SK-N-SH (cell line): ENCODE results near the gene PEX7. TPM values are rescaled to one million over a fixed set of nuclear protein-coding genes. Genes with fewer than 3 reads are reported as not detected.

Source experiments
- CTCF ChIA-PET: fragments of 300-600, 350-600 bp; formaldehyde crosslinking; extraction: SDS; loops from one replicate; lab custom pipeline; 2021; lab: Yijun Ruan, JAX
- POLR2A ChIA-PET: fragments of 350-600 bp; sonication (Branson Sonifier 250); formaldehyde crosslinking; extraction: SDS; loops from one replicate; lab custom pipeline; 2020; ENCODE audit warnings: antibody characterized with exemption, inconsistent platforms; lab: Yijun Ruan, JAX
- DNase-seq: peaks from one replicate; pipeline ENCODE4 v3.0.0; 2012
- H2AFZ ChIP-seq: fragments of 200-600 bp; sonication (generic); 2 replicates; pipeline ENCODE4 v1.8.1; 2016; ENCODE audit warnings: antibody characterized with exemption, mild to moderate bottlenecking, low read depth
- H3F3A ChIP-seq: fragments of 200-600 bp; sonication (generic); replicated peaks from 2 replicates; pipeline ENCODE3; 2016; ENCODE audit warnings: antibody characterized with exemption, mild to moderate bottlenecking; ENCODE audit not compliant: insufficient read depth
- H3K27ac ChIP-seq, 2 experiments: fragments of 200-500 bp in 1 of 2; fragments of 200-600 bp in 1 of 2; sonication (Bioruptor generic) in 1 of 2; sonication (generic), shearing (Covaris generic) in 1 of 2; 2 replicates each; pipeline versions ENCODE4 v1.5.1 to v1.6.1; 2014 to 2016; ENCODE audit warnings: low read depth in 2 of 2, inconsistent platforms in 1 of 2, low read length in 1 of 2, mild to moderate bottlenecking in 1 of 2, mixed read lengths in 1 of 2
- H3K27me3 ChIP-seq: fragments of 200-600 bp; sonication (generic), shearing (Covaris generic); 2 replicates; pipeline ENCODE4 v1.6.1; 2016; ENCODE audit warnings: mixed run types; ENCODE audit not compliant: insufficient read depth
- H3K36me3 ChIP-seq, 2 experiments: fragments of 200-500 bp in 1 of 2; fragments of 200-600 bp in 1 of 2; sonication (Bioruptor generic) in 1 of 2; sonication (generic) in 1 of 2; replicated peaks in 1 of 2; 2 replicates each; pipeline versions ENCODE3 to v1.5.1; 2014 to 2016; ENCODE audit warnings: low read length in 1 of 2, mild to moderate bottlenecking in 1 of 2; ENCODE audit not compliant: insufficient read depth in 2 of 2, control insufficient read depth in 1 of 2
- H3K4me1 ChIP-seq, 2 experiments: fragments of 200-500 bp in 1 of 2; fragments of 200-600 bp in 1 of 2; sonication (Bioruptor generic) in 1 of 2; sonication (generic), shearing (Covaris generic) in 1 of 2; 2 replicates each; pipeline versions ENCODE4 v1.5.1 to v1.6.1; 2014 to 2016; ENCODE audit warnings: low read depth in 1 of 2, low read length in 1 of 2, mixed run types in 1 of 2; ENCODE audit not compliant: insufficient read depth in 2 of 2, control insufficient read depth in 1 of 2
- H3K4me2 ChIP-seq: fragments of 200-600 bp; sonication (generic), shearing (Covaris generic); 2 replicates; pipeline ENCODE4 v1.6.1; 2017; ENCODE audit warnings: mixed run types
- H3K4me3 ChIP-seq, 2 experiments: fragments of 200-500 bp in 1 of 2; fragments of 200-600 bp in 1 of 2; sonication (Bioruptor generic) in 1 of 2; sonication (generic), shearing (Covaris generic) in 1 of 2; 2 replicates each; pipeline versions ENCODE4 v1.5.1 to v1.8.1; 2014 to 2016; ENCODE audit warnings: low read depth in 2 of 2, inconsistent platforms in 1 of 2, low read length in 1 of 2, mild to moderate bottlenecking in 1 of 2, mixed read lengths in 1 of 2, moderate library complexity in 1 of 2
- H3K79me2 ChIP-seq: fragments of 200-600 bp; sonication (generic); 2 replicates; pipeline ENCODE4 v1.8.1; 2017; ENCODE audit warnings: mild to moderate bottlenecking; ENCODE audit not compliant: insufficient read depth
- H3K9ac ChIP-seq: fragments of 200-600 bp; sonication (generic); 2 replicates; pipeline ENCODE4 v1.6.1; 2017; ENCODE audit warnings: mixed run types
- H3K9me2 ChIP-seq: fragments of 200-600 bp; sonication (generic); 2 replicates; pipeline ENCODE4 v1.6.1; 2017; ENCODE audit warnings: mixed run types
- H3K9me3 ChIP-seq: fragments of 200-600 bp; sonication (generic); 2 replicates; pipeline ENCODE4 v1.6.1; 2017; ENCODE audit warnings: mixed run types, mild to moderate bottlenecking, moderate library complexity
- H4K20me1 ChIP-seq: fragments of 200-600 bp; sonication (generic); 2 replicates; pipeline ENCODE4 v1.6.1; 2017; ENCODE audit warnings: mild to moderate bottlenecking, mixed run types; ENCODE audit not compliant: insufficient read depth
- GABPA ChIP-seq: IDR thresholded peaks from 2 replicates; pipeline ENCODE4 v1.4.0; 2012; ENCODE audit warnings: low read depth, mild to moderate bottlenecking
- JUND ChIP-seq: IDR thresholded peaks from 2 replicates; pipeline ENCODE4 v1.4.0; 2012
- MXI1 ChIP-seq: IDR thresholded peaks from 2 replicates; pipeline ENCODE4 v1.6.1; 2012; ENCODE audit warnings: mild to moderate bottlenecking, low read depth, low read length, improper control_type of control experiment
- NRF1 ChIP-seq: IDR thresholded peaks from 2 replicates; pipeline ENCODE4 v1.6.1; 2012; ENCODE audit warnings: low read depth, mild to moderate bottlenecking, low read length
- RCOR1 ChIP-seq: fragments of 150-350 bp; IDR thresholded peaks from 2 replicates; pipeline ENCODE4 v1.6.1; 2017; ENCODE audit warnings: antibody characterized with exemption, low read length
- RFX5 ChIP-seq: IDR thresholded peaks from 2 replicates; pipeline ENCODE4 v1.6.1; 2012; ENCODE audit warnings: mild to moderate bottlenecking, improper control_type of control experiment, low read length
- RXRA ChIP-seq: IDR thresholded peaks from 2 replicates; pipeline ENCODE4 v1.4.0; 2012; ENCODE audit warnings: low read depth, mild to moderate bottlenecking, borderline replicate concordance
- WGBS: methylation state at CpG from one replicate; pipeline ENCODE4 v1.1.6; 2017; ENCODE audit warnings: low lambda C conversion rate; 5-methylcytosine and 5-hydroxymethylcytosine counted together
- polyA plus RNA-seq, 3 experiments: library from polyadenylated mRNA; depleted of rRNA; stranded (reverse); fragments of >200 nt; gene quantifications; 2 replicates each; pipeline ENCODE4 v1.2.3, GENCODE V29; 2012
- small RNA-seq, 7 experiments: library from RNA; depleted of rRNA; stranded (forward); fragments of <200 nt; gene quantifications; one replicate each; pipeline ENCODE3, GENCODE V24; 2012
- TF ChIP-seq, protein P1 (sequence below): IDR thresholded peaks from 2 replicates; pipeline ENCODE4 v1.6.1; 2012; ENCODE audit warnings: mild to moderate bottlenecking, low read depth, low read length, moderate library complexity
- TF ChIP-seq, protein P2 (sequence below): IDR thresholded peaks from 2 replicates; pipeline ENCODE4; 2012

PEX7 gene
- polyA plus RNA-seq, 1 of the 3 experiments (the other 2 are of a cell fraction), result 10.8 TPM

DNA sequence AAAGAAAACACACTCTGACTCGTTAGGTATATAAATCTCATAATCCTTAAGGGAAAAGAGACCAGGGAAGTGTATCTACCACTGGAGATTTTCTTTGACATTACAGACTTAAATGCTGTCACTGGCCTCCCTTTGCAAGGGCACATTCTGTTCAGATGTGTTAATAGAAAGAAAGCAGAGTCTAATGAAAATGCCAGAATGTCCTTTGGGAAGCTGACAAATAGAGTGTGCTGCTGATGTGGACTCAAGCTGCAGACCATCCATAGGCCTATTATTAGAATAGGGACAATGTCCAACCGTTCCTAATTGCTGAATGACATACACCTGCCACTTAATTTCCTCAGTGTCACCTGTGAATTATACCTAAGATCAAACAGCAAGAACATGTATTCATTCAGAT is 140.9 kb downstream of the PEX7 start:
- no peak for DNase-seq
- Histone ChIP-seq H2AFZ (no peak overlapping the region), H3K27me3 (no peaks in the 10 kb centered on the region), H3K79me2 (no peaks in the 10 kb centered on the region), H3K9ac (no peak overlapping the region), H3K27ac (peak overlapping the region in 1 of 2 experiments; percentile 86; a peak in 2 of 4 replicates), H3K4me1 (peaks cover 0 to 26% of the 10 kb centered on the region in 2 experiments; a peak in 2 of 4 replicates), H3K4me3 (no peak overlapping the region), H3F3A (no peaks in the 10 kb centered on the region), H4K20me1 (no peaks in the 10 kb centered on the region), H3K9me3 (no peaks in the 10 kb centered on the region), H3K9me2 (no peaks in the 10 kb centered on the region), H3K36me3 (no peaks in the 10 kb centered on the region), H3K4me2 (no peak overlapping the region)
- TF ChIP-seq, protein P1, sequence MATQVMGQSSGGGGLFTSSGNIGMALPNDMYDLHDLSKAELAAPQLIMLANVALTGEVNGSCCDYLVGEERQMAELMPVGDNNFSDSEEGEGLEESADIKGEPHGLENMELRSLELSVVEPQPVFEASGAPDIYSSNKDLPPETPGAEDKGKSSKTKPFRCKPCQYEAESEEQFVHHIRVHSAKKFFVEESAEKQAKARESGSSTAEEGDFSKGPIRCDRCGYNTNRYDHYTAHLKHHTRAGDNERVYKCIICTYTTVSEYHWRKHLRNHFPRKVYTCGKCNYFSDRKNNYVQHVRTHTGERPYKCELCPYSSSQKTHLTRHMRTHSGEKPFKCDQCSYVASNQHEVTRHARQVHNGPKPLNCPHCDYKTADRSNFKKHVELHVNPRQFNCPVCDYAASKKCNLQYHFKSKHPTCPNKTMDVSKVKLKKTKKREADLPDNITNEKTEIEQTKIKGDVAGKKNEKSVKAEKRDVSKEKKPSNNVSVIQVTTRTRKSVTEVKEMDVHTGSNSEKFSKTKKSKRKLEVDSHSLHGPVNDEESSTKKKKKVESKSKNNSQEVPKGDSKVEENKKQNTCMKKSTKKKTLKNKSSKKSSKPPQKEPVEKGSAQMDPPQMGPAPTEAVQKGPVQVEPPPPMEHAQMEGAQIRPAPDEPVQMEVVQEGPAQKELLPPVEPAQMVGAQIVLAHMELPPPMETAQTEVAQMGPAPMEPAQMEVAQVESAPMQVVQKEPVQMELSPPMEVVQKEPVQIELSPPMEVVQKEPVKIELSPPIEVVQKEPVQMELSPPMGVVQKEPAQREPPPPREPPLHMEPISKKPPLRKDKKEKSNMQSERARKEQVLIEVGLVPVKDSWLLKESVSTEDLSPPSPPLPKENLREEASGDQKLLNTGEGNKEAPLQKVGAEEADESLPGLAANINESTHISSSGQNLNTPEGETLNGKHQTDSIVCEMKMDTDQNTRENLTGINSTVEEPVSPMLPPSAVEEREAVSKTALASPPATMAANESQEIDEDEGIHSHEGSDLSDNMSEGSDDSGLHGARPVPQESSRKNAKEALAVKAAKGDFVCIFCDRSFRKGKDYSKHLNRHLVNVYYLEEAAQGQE, result no peak
- no peak for TF ChIP-seq NRF1
- TF ChIP-seq GABPA, result no peak
- TF ChIP-seq, protein P2, sequence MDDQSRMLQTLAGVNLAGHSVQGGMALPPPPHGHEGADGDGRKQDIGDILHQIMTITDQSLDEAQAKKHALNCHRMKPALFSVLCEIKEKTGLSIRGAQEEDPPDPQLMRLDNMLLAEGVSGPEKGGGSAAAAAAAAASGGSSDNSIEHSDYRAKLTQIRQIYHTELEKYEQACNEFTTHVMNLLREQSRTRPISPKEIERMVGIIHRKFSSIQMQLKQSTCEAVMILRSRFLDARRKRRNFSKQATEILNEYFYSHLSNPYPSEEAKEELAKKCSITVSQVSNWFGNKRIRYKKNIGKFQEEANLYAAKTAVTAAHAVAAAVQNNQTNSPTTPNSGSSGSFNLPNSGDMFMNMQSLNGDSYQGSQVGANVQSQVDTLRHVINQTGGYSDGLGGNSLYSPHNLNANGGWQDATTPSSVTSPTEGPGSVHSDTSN, result no peak
- TF ChIP-seq MXI1, result no peak
- TF ChIP-seq RFX5, result no peak
- TF ChIP-seq RCOR1, result no peak
- TF ChIP-seq RXRA, result no peak
- no peak for TF ChIP-seq JUND
- 16% methylated on average over 2 of the region's 2 CpGs for WGBS
- POLR2A ChIA-PET, result interaction anchor here (0.9 to 2.0 kb wide), 4 partner anchors 17 to 41 kb away, joined by 3 to 10 read pairs (median 5); partner anchors contain the start of gene SLC35D3
- CTCF ChIA-PET, result interaction anchor here (1.8 to 1.9 kb wide), 2 partner anchors 17 to 51 kb away, joined by 5 to 6 read pairs; no protein-coding TSS in a partner anchor

Small RNA genes within 50 kb of the gene (small RNA-seq; reads per million reads assigned to genes)
- gene RF00019 (0 reads per million in 7 experiments), gene RF00443 (0 reads per million in 7 experiments)

Other genes starting within 250 kb of the PEX7 start
- gene MAP3K5, start 30.1 kb upstream of the PEX7 start, polyA plus RNA-seq (2012; rRNA removed), result 1.4 TPM in 2 replicates
- gene SLC35D3, start 99.7 kb downstream of the PEX7 start, polyA plus RNA-seq (2012; rRNA removed), result 0.05 and 0.16 TPM in 2 replicates
- gene IL20RA, start 222.4 kb downstream of the PEX7 start, polyA plus RNA-seq (2012; rRNA removed), result 0.10 and 0.29 TPM in 2 replicates